Right forelimb (tissue), 1 donor: ENCODE measurements around the gene BCKDK.
A peak's percentile ranks its signal among the peaks of the same experiment; 100 is the strongest.
"Not testable (repeated sequence)": the region's sequence is repeated elsewhere in the genome, so short reads cannot be mapped to it uniquely, and the experiment has no call there.

Experiments
- DNase-seq: peaks from one replicate; pipeline ENCODE4 v3.0.0-alpha.2; 2018

BCKDK gene

DNA sequence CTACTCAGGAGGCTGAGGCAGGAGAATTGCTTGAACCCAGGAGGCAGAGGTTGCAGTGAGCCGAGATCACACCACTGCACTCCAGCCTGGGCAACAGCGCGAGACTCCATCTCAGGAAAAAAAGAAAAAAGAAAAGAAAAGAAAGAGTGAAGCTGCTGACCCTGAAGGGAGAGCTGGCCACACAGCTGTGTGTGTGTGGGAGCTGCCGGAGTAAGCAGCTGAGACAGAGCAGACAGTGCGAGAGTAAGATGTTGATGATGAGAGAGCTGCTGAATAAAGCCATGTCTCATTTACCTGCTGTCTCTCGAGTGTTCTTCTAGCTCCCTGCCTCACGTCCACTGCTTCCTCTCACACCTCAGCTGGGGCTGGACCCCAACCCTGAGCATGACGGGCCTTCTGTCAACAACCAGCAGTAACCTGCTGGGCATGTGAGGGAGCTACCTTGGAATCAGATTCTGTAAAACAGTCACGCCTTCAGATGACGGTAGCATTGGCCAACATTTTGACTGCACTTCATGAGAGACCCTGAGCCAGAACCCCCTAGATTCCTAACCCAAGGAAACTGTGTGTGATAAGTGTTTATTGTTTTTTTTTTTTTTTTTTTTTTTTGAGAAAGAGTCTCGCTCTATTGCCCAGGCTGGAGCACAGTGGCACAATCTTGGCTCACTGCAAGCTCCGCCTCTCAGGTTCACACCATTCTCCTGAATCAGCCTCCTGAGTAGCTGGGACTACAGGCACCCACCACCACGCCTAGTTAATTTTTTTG, 7.1 kb upstream of the BCKDK start:
- DNase-seq, result not testable (repeated sequence)

- peak; percentile 86 for DNase-seq
Observed at GRCh38 chr16:31105677-31106213, 2.4 kb upstream of the BCKDK start.

- DNase-seq, result no peak
Observed at GRCh38 chr16:31106509-31107464, 1.4 kb upstream of the BCKDK start.

GRCh38 chr16:31107465-31107867, 720 bp upstream of the BCKDK start:
- DNase-seq, result no peak

- no peak for DNase-seq
Observed at GRCh38 chr16:31108794-31109558, 790 bp downstream of the BCKDK start.

- DNase-seq, result no peak
Observed at GRCh38 chr16:31109622-31110021, 1.4 kb downstream of the BCKDK start.

DNA sequence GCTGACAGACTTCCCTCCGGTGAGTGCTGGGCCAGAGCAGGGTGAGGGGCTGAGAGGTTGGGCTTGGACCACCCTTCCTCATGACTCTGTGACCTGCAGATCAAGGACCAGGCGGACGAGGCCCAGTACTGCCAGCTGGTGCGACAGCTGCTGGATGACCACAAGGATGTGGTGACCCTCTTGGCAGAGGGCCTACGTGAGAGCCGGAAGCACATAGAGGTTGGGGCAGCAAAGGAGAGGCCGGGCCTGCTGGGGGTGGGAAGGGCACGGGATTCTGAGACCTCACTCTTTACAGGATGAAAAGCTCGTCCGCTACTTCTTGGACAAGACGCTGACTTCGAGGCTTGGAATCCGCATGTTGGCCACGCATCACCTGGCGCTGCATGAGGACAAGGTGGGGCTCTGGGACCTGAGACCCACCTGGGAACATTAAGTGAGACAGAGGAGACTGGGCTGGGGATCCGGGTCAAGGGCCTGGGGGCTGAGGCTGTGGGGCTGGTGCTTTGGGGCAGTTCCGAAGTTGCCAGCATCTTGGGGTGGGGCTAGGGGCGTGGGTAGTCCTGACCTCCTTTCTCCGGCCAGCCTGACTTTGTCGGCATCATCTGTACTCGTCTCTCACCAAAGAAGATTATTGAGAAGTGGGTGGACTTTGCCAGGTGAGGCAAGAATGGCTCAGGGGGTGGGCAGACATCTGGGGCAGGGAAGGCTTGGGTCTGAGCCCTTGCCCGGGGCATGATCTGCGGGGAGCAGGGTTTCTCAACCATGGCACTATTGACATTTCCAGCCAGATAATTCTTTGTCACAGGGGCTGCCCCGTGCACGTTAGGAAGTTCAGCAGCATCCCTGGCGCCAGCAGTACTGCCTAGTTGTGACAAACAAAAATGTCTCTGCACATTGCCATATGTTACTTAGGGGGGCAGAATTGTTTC, 2.2 kb downstream of the BCKDK start:
- no peak for DNase-seq

- DNase-seq, result no peak
Observed at GRCh38 chr16:31111881-31112466, 3.8 kb downstream of the BCKDK start.

DNA sequence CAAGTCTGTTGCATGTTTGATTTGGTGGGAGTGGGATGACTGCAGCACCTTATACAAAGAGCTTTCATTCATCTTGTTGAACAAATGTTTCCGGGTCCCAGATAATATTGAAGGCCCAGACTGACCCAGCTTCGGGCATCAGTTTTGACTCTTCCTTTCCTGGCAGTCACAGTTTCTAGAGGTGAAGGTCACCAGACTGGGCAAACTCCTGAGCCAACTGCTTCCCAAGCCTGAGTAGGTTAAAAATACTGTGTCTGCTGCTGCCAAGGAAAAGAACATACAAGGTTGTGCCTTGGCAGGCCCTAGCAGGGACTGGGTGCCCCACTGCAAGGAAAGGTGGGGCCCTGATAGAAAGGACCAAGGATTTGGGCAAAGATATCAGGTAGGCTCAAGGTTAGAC, 4.5 kb downstream of the BCKDK start:
- no peak for DNase-seq

- DNase-seq, result no peak
Observed at GRCh38 chr16:31113121-31114120, 5.2 kb downstream of the BCKDK start.

GRCh38 chr16:31114468-31114867, 6.3 kb downstream of the BCKDK start:
- no peak for DNase-seq

- DNase-seq, result peak; percentile 99
Observed at GRCh38 chr16:31117384-31118222, 9.4 kb downstream of the BCKDK start, which contains the start of gene KAT8. Gene KAT8, plus strand, starts transcription at chr16:31117664. Its CDS starts 18 bp downstream, at chr16:31117682.

DNA sequence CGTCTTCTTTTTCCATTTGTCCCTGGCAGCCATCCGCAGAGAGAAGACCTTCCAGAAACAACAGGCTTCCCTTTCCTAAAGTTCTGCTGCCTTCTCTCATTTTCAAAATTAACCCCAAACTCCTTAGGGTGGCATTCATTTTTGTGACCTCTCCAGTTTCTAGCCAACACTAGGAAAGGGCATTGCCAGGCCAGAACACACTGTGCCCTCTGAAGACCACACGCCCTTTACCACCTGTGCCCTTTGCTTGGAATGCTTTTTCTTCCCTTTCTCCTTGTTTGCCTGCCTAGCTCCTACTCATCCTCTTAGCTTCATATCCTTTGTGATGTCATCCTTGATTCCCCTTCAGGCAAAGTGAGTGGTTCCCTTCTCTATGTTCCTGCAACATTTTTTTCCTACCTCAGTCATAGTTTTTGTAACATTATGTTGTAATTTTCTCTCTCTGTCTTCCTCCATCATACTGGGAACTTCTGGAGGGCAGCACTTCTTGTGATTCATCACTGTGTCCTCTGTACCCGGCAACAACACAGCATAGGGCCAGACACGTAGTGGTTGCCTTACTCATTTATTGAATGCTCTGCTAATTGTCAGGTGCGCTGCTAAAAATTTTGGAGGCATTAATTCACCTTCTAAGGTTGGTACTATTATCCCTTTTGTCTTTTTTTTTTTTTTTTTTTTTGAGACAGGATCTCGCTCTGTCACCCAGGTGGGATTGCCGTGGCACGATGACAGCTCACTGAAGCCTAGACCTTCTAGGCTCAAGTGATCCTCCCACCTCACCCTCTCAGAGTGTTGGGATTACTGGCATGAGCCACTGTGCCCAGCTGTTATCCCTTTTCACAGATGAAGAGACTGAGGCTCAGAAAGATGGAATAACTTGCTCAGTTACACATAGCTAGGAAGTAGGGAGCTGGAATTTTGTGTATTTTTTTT, 10.3 kb downstream of the BCKDK start:
- no peak for DNase-seq

- DNase-seq, result no peak
Observed at GRCh38 chr16:31120129-31120528, 11.9 kb downstream of the BCKDK start.

- DNase-seq, result no peak
Observed at GRCh38 chr16:31125844-31126243, 17.7 kb downstream of the BCKDK start.

DNA sequence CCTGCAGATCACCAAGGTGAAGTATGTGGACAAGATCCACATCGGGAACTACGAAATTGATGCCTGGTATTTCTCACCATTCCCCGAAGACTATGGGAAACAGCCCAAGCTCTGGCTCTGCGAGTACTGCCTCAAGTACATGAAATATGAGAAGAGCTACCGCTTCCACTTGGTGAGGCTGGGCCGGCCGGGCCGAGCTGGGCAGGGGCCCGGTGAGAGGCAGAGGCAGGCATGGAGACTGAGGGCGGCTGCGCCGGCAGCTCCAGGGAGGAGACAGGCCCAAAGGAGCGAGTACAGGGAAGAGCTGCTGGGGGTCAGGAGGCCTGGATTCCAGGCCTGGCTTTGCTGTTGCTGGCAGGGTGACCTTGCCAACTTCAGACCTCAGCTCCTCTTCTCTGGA, 19.0 kb downstream of the BCKDK start:
- DNase-seq, result no peak

DNA sequence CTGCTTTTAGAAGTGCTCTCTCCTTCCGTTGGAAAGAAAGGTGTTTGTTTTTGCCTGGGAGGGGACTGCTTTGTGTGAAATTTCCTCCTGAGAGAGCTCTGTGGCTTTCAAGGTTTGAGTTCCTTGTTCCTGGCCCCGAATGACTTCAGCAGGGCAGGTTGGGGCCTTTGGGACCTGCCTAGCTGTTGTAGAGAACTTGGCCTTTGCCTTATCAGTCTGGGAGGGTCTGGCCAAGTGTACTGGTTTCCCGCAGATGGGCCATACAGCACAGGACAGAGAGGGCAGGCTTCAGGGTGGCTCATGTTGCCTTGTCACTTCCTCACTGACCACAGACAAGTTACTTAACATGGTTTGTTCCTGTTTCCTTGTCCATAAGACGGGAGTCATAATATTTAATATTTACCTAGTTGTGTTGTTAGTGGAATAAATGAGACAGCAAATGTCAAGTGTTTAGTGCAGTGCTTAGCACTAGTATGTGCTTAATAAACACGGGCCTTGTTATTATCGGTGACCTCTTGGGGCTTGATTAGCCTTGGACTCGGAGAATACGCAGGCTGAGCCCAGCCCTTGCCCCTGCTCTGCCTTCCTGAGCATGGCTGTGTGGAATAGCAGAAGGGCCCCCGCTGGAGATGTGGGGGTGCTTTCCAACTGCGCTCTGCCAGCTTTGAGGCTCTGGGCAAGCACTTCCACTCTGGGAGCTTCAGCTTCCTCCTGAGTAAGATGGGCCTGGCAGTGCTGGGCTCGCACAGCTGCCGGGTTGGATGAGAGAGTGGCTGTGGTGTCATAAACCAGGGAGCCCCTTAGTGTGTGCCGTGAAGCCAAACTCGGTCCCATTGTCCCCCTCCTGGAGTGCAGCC, 20.8 kb downstream of the BCKDK start:
- DNase-seq, result no peak
